ENCODE data around the gene CHD2.
"Not testable (repeated sequence)": the region's sequence is repeated elsewhere in the genome, so short reads cannot be mapped to it uniquely, and the experiment has no call there.

Gene CHD2

GRCh38 chr15:92906563-92907081 is 6.5 kb downstream of the CHD2 start:
- DNase-seq (ENCODE audit: low spot score), result peak; percentile 80

DNA sequence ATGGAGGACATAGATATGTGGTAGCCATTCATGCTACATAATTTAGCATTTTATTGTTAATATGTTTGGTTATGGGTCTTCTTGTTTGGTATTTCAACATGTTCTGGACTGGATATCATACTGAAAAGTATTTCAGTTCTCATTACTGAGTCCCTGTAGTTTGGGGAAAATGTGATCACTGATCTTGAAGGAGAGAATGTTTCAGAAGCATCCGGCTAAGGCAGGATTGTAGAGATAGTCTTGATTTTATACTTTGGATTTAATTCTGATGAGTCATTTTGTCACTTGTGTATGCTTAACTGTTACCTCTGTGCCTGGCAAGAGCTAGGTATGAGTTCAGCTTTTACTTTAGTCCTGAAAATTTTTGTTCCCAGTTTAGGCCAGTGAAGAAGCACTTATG is 7.1 kb downstream of the CHD2 start:
- peak; percentile 63 for DNase-seq (ENCODE audit: low spot score)

DNA sequence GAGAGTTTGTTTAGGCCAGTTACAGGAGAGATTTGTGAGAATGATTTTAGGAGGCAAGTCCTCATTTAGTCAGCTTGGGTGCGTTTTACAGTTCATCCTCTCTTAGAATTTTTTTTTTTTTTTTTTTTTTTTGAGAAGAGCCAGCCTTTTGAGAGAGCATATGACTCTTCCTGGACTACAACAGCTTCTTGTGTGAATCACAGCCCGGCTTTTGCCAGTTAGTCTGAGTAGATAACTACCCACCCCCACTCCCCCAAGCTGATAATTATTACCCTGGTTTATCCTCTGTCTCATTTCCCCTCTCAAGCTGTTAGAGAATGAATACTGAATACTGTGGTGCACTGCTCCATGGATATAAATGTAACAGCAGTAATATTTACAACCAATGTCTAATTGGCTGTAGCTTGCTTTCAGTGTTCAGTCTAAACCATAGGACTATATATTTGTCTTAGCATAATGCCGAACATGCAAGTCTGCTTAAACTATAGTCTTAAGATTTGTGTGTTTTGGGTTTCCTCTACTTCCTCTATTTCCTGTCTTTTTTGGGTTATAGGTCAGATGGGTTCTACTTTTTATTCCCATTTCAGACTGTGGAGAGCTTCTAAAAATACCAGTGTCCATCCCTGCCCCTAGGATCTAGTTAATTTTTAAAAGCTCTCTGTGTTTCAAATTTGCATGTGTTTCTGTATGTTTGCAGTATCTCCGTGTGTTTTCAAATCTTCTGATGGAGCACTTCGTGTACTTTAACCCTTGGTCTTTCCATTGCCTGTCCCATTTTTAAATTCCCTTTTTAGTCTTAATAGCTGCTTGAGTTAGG is 8.0 kb downstream of the CHD2 start:
- DNase-seq (ENCODE audit: low spot score), result peak; percentile 42

GRCh38 chr15:92908713-92909057 is 8.6 kb downstream of the CHD2 start:
- no peak for DNase-seq (ENCODE audit: low spot score)

- no peak for DNase-seq (ENCODE audit: low spot score)
These were observed 9.1 kb downstream of the CHD2 start for GRCh38 chr15:92909136-92909781.

DNA sequence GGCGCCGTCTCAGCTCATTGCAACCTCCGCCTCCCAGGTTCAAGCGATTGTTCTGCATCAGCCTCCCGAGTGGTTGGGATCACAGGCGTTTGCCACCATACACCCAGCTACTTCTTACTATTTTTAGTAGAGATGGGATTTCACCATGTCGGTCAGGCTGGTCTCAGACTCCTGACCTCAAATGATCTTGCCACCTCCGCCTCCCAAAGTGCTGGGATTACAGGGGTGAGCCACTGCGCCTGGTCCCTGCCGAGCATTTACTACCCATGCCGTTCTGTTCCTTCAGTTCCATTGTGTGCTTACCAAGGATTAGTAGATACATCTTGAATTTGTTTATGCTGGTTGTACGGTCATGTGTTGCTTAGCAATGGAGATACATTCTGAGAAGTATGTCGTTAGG is 10.3 kb downstream of the CHD2 start:
- DNase-seq (ENCODE audit: low spot score), result no peak

GRCh38 chr15:92914103-92914499 is 14.0 kb downstream of the CHD2 start:
- no peak for DNase-seq (ENCODE audit: low spot score)

DNA sequence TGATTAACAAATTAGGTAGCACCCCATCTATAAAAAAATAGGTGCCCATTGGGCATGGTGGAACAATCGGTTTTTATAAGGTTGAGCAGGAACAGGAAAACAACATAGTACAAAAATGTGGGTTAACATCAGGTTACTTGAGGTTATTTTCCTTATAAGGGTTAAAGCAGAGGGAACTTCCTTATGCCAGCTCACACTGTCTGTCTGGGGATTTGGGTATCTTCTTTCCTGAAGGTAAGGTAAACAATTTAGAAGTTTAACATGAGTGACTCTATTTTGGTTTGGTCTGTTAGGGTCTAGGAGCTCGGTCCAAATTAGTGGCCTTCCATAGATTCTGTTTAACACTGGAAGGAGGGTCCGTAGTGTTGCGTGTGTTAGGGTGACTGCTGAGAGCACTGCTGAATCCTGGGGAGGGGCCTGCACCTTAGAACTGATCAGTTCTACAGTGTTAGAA is 14.7 kb downstream of the CHD2 start:
- no peak for DNase-seq (ENCODE audit: low spot score)

GRCh38 chr15:92915766-92916435 is 15.8 kb downstream of the CHD2 start:
- DNase-seq (ENCODE audit: low spot score), result no peak

DNA sequence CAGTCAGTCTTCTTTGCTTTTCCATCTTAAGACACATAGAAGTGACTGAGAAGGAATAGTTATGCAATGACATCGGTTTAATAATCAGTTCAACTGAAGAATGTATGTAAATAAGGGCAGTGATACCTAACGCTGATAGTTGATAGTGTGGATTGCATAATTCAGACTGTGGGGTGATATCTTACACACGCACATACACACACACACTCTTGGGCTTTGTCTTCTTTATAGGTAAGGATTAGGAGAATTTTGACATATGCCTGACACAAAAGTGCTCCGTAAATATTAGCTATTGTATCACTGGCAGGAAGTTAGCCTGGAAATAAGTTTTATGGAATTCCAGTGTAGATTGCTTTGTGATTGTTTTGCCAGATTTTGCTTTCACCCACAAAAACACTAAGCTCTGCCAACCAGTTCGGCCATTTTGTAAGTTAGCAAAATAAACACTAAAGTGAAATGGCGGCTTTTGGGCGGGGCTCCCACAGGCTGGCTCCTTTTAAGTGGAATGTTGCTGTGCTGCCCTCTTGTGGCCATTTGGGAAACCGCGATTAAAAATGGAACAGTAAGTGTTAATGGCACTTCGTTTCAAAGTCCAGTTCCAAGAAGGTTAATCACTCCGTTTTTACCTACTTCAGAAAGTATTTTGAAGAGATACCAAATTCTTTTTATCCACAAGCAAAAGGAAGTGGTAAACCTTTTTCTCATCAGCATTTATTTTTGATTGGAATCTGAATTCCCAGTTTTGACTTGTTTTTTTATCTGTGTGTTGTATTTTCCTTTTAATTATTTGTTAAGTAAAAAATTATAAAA is 17.7 kb downstream of the CHD2 start:
- DNase-seq (ENCODE audit: low spot score), result peak; percentile 94

DNA sequence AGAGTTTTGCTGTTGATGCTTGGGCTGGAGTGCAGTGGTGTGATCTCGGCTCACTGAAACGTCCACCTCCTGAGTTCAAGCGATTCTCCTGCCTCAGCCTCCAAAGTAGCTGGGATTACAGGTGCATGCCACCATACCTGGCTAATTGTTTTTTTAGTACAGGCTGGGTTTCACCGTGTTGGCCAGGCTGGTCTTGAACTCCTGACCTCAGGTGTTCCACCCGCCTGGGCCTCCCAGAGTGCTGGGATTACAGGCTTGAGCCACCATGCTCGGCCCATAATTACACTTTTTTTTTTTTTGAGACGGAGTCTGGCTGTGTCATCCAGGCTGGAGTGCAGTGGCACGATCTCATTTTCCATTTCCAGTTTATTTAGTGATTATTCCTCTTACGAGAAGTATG is 18.8 kb downstream of the CHD2 start:
- DNase-seq (ENCODE audit: low spot score), result not testable (repeated sequence)

DNA sequence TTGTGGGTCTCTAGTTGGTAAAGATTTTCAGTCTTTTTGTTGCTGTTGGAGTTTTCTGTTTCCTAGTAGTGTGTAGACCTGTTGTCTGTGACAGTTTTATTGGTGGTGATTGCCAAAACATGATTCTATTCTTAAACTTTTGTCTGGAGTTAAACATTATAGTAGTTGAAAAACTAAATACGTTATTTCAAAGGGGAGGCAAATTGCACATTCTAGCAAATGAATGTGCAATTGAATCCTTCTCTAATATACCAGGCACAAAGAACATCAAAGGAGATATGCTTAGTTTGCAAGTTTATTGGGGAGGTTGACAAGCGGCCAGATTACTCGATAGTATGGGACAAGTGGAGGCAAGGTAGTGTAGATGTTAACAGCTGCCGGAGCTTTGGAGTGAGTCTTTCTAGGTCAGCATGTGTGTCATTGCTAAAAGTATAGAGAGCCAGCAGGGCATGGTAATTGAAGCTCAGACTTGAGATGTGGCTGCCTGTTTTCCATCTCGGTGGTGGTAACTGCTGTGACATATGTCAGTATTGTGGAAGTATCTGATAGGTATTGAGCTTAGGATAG is 20.6 kb downstream of the CHD2 start:
- DNase-seq (ENCODE audit: low spot score), result no peak

- DNase-seq (ENCODE audit: low spot score), result no peak
These were observed 21.3 kb downstream of the CHD2 start for GRCh38 chr15:92921215-92922131.

- no peak for DNase-seq (ENCODE audit: low spot score)
These were observed 22.4 kb downstream of the CHD2 start for GRCh38 chr15:92922418-92923002.

DNA sequence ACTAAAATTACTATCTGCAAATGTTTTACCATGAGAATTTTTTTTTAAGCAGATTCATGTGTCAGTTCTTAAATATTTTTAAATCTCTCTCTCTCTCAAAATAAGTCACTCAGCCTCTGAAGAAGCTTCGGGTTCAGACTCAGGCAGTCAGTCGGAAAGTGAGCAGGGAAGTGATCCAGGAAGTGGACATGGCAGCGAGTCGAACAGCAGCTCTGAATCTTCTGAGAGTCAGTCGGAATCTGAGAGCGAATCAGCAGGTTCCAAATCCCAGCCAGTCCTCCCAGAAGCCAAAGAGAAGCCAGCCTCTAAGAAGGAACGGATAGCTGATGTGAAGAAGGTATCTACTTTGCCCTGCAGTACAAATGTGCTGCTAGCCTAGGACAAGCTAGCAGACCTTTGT is 24.1 kb downstream of the CHD2 start:
- DNase-seq (ENCODE audit: low spot score), result no peak

GRCh38 chr15:92925454-92925853 is 25.3 kb downstream of the CHD2 start:
- no peak for DNase-seq (ENCODE audit: low spot score)

DNA sequence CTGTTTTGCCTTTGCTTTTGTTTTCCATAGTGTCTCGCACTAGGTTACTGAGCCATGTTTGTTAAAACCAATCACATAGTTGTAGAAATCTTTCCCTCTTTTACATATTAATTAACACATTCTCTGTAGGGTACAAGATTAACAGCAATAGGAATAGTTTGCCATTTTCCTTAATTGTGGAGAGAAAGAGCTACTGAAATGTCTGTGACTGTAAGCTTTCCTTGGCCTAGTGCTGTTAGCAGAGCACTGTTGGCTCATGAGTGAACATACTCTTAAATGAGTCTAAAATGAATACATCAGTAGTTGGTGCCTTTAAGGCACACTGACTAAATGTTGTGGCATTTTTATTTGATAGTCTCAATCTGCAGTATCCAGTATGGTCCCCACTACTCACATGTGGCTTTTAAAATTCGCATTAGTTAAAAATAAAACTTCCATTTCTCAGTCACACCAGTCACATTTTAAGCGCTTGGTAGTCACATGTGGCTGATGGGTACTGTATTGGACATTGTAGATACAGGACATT is 28.2 kb downstream of the CHD2 start:
- no peak for DNase-seq (ENCODE audit: low spot score)

DNA sequence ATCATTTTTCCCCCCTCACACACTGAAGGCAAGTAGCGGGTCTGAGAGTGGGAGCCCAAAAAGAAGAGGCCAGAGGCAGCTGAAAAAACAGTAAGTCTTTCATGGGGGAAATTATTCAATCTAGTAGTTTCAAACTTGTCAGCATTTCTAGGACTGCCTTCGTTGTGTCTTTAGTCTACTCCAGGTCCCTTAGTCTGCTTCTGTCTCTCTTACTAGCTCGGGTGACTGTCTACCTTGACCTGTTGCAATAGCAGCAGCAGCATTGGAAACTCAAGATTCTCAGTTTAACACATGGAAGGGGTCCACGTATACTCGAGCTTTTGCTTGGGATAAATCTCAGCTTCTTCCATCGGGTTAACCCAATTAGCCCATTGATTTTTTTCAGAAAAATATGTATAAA is 28.9 kb downstream of the CHD2 start:
- DNase-seq (ENCODE audit: low spot score), result no peak

- no peak for DNase-seq (ENCODE audit: low spot score)
These were observed 30.0 kb downstream of the CHD2 start for GRCh38 chr15:92930054-92930621.

DNA sequence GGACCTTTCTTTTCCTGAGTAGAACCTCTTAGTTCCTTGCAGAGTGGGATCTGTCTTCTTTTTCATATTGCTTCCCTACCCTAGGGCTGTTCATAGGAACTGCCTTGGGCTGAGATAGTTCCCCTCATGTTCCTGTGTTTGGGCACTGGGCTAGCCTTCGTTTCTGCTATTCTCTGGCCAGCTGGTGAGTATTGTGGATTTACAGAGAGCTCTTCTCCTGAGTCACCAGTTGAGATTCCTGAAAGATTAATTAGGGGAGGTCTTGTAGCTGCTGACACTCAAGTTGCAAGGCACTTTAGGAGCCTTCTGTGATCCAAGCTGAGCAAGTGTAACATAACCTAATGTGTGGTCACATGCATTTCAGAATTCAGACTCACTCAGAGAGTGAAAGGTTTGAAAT is 30.7 kb downstream of the CHD2 start:
- DNase-seq (ENCODE audit: low spot score), result no peak
